MCF 10A (cell line): Measurements from ENCODE around the gene CACNA1B. TPM values are rescaled to one million over a fixed set of nuclear protein-coding genes. Genes with fewer than 3 reads are reported as not detected.

Experiments used
- BruUV-seq: library from RNA; stranded (reverse); fragments of 400-500 nt; replicated peaks from 2 replicates; lab custom pipeline; 2021; lab: Mats Ljungman, UMichigan
- CTCF ChIA-PET: fragments of 300-600 bp; sonication (Branson Sonifier 250); formaldehyde crosslinking; extraction: SDS; loops from one replicate; lab custom pipeline; 2021; ENCODE audit warnings: antibody characterized with exemption, inconsistent platforms; lab: Yijun Ruan, JAX
- POLR2A ChIA-PET: fragments of 300-600, 350-650 bp; sonication (Branson Sonifier 250); formaldehyde crosslinking; extraction: SDS; loops from one replicate; lab custom pipeline; 2020; ENCODE audit warnings: antibody characterized with exemption, inconsistent platforms; lab: Yijun Ruan, JAX
- DNase-seq: peaks from one replicate; pipeline ENCODE4 v3.0.0-alpha.2; 2018; ENCODE audit not compliant: unreplicated experiment
- H3K27ac Mint-ChIP-seq: one replicate; pipeline ENCODE4 v1.8.0; 2022; ENCODE audit warnings: mild to moderate bottlenecking, low read depth, mixed read lengths; ENCODE audit not compliant: unreplicated experiment
- H3K27me3 Mint-ChIP-seq: one replicate; pipeline ENCODE4 v1.8.0; 2022; ENCODE audit warnings: mixed read lengths; ENCODE audit not compliant: insufficient read depth, unreplicated experiment
- H3K36me3 Mint-ChIP-seq: one replicate; pipeline ENCODE4 v1.8.0; 2022; ENCODE audit warnings: mild to moderate bottlenecking, moderate library complexity, mixed read lengths; ENCODE audit not compliant: insufficient read depth, unreplicated experiment
- H3K4me1 Mint-ChIP-seq: one replicate; pipeline ENCODE4 v1.8.0; 2022; ENCODE audit warnings: mixed read lengths; ENCODE audit not compliant: insufficient read depth, unreplicated experiment
- H3K4me3 Mint-ChIP-seq: one replicate; pipeline ENCODE4 v1.8.0; 2022; ENCODE audit warnings: mild to moderate bottlenecking, moderate library complexity, mixed read lengths; ENCODE audit not compliant: unreplicated experiment
- H3K9me3 Mint-ChIP-seq: one replicate; pipeline ENCODE4 v1.8.0; 2022; ENCODE audit warnings: mixed read lengths; ENCODE audit not compliant: unreplicated experiment
- intact Hi-C: fragments of 100-400 bp; cut with micrococcal nuclease; formaldehyde crosslinking; loops from 2 replicates; pipeline ENCODE4 v1.14.1; 2022
- total RNA-seq: library from RNA; stranded (reverse); gene quantifications from 2 replicates; pipeline ENCODE4 v1.2.3, GENCODE V29; 2022
- TF ChIP-seq, protein P1 (sequence below): fragments of 200-600 bp; IDR thresholded peaks from one replicate; pipeline ENCODE4 v1.8.0; 2022; ENCODE audit warnings: antibody characterized with exemption, mild to moderate bottlenecking; ENCODE audit not compliant: unreplicated experiment

The CACNA1B gene
- total RNA-seq, 1 experiment from 2014 or later: not detected

DNA sequence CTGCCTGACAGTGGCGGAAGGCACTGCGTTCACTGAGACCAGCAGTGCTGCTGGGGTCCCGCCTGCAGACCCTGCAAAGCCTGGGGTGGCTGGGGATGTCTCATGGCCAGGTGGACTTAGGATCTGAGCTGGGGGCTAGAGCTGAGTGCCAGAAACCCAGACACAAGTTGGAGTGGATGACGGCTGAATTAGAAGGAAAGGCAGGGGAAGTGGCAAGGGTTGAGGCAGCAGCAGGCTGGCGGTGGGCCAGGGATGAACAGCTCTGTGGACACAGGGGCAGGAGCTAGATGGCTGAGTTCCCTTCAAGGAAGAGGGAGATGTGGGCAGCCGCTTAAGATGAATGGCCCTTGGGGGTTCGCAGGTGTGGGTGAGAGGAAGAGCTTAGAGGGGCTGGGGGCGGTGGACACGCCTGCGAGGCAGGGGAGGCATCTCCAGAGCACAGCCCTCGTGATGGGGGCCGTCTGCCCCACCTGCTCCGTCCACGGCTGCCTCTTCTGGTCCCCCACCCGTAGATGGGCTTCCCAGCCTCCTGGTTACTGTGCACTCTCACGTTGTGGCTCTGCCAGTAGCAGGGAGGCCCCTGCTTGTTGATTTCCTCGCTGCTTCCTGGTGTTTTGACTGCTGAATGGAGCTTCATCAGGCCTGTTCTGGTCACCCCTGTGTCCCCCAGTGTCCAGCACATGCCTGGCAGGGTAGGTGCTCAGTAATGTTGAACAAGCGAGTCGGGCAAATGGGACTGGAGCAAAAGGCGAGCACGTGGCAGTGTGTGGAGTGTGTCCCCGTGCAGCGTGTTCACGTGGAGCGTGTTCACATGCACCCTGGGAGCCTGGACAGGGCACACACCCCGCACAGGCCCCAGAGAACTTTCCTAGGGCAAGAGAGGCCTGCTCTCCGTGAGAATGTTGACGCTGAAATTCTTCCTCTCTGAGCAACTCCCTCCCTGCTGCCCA, 168.2 kb downstream of the CACNA1B start:
- H3K27me3 Mint-ChIP-seq: peaks cover 62% of the 10 kb centered on the region
- no peaks in the 10 kb centered on the region for H3K9me3 Mint-ChIP-seq
- TF ChIP-seq, protein P1, sequence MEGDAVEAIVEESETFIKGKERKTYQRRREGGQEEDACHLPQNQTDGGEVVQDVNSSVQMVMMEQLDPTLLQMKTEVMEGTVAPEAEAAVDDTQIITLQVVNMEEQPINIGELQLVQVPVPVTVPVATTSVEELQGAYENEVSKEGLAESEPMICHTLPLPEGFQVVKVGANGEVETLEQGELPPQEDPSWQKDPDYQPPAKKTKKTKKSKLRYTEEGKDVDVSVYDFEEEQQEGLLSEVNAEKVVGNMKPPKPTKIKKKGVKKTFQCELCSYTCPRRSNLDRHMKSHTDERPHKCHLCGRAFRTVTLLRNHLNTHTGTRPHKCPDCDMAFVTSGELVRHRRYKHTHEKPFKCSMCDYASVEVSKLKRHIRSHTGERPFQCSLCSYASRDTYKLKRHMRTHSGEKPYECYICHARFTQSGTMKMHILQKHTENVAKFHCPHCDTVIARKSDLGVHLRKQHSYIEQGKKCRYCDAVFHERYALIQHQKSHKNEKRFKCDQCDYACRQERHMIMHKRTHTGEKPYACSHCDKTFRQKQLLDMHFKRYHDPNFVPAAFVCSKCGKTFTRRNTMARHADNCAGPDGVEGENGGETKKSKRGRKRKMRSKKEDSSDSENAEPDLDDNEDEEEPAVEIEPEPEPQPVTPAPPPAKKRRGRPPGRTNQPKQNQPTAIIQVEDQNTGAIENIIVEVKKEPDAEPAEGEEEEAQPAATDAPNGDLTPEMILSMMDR: no peak
- DNase-seq: no peak
- intact Hi-C loops: no loop called here
- ChIA-PET CTCF (no interaction called here), POLR2A (no interaction called here)
- no TSS peak for BruUV-seq
- no peaks in the 10 kb centered on the region for H3K4me1 Mint-ChIP-seq
- H3K27ac Mint-ChIP-seq: no peak overlapping the region
- H3K4me3 Mint-ChIP-seq: no peak overlapping the region
- no peaks in the 10 kb centered on the region for H3K36me3 Mint-ChIP-seq

DNA sequence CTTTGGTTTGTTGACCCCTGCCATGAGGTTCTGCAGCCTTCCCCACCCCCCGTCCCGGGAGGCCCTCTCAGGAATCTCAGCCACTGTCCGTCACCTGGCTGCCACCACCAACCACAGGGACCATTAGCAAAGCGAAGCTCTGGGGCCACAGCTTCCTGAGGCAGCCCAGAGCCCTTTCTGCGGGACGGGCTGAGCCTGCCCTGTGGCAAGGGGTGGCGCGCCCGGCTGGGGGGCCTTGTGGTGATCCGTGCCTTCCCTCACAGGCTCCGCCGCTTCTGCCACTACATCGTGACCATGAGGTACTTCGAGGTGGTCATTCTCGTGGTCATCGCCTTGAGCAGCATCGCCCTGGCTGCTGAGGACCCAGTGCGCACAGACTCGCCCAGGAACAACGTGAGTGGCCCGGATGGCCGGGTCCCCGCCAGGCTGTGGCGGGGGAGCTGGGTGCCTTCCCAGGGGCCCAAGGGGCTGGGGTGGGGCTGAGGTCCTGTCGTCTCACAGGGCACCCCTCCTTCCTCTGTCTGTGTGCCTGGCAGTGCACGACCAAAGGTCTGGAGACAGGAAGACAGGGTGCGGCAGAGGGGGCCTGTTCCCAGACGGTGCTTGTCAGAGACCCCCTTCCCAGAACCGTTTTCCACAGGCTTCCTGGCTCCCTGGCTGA, 169.2 kb downstream of the CACNA1B start:
- ChIA-PET POLR2A (no interaction called here), CTCF (no interaction called here)
- no TSS peak for BruUV-seq
- H3K4me1 Mint-ChIP-seq: no peaks in the 10 kb centered on the region
- no peak overlapping the region for H3K27ac Mint-ChIP-seq
- no peaks in the 10 kb centered on the region for H3K9me3 Mint-ChIP-seq
- no peak overlapping the region for H3K4me3 Mint-ChIP-seq
- DNase-seq: no peak
- TF ChIP-seq, protein P1: no peak
- H3K27me3 Mint-ChIP-seq: peaks cover 57% of the 10 kb centered on the region
- H3K36me3 Mint-ChIP-seq: no peaks in the 10 kb centered on the region
- intact Hi-C loops: no loop called here

DNA sequence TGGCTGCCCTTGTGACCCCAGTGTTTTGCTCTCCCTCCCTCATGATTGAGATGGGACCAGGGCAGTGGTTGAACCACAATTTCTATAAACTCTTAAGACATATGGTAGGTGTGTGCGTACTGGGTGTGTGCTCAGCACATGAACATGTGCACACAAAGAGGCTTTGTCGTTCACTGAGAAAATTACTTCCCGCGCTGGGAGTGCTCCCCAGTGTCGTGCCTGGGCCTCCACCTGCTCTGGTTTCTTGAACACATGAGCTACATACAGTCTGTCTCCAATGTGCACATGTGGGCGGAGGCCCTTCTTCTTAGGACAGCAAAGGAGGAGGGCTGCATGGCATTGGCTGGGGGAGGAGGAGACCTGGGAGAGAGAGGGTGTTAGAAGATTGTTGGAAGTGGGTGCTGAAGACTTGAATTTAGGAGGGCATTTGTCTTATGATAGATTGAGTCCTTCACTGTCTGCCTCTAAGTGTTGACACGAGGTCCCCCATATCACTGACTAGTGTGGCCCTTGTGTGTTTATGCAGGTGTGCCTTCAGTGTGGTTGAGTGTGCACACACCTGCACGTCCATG, 170.0 kb downstream of the CACNA1B start:
- intact Hi-C loops: no loop called here
- CTCF ChIA-PET: interaction anchor here (0.7 kb wide), 1 partner anchor 79 kb away, joined by 3 read pairs; no protein-coding TSS in a partner anchor
- Mint-ChIP-seq H3K27me3 (peaks cover 55% of the 10 kb centered on the region), H3K36me3 (no peaks in the 10 kb centered on the region), H3K9me3 (no peaks in the 10 kb centered on the region), H3K4me3 (no peak overlapping the region), H3K4me1 (no peaks in the 10 kb centered on the region), H3K27ac (no peak overlapping the region)
- DNase-seq: no peak
- TF ChIP-seq, protein P1: no peak
- POLR2A ChIA-PET: no interaction called here
- BruUV-seq: no TSS peak

DNA sequence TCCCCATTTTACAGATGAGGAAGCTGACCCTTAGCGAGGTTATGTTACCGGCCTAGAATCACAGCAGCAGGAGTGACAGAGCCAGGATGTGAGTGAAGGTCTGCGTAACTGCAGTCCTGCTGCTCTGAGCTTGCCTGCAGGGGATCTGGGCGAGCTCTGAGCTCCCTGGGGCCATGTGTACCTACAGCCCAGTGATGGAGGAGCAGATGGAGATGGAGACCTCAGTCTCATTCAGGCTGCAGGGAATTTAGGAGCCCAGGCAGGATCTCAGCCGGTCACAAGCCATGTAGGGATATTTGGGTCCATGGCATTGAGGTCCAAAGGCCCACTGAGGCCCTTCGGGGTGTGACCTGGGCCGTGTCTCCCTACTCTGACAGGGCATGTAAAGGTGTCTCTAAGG, 170.6 kb downstream of the CACNA1B start:
- CTCF ChIA-PET: interaction anchor here (0.7 kb wide), 1 partner anchor 80 kb away, joined by 3 read pairs; no protein-coding TSS in a partner anchor
- DNase-seq: no peak
- Mint-ChIP-seq H3K4me3 (no peak overlapping the region), H3K9me3 (no peaks in the 10 kb centered on the region), H3K27ac (no peak overlapping the region), H3K4me1 (no peaks in the 10 kb centered on the region), H3K27me3 (peaks cover 55% of the 10 kb centered on the region), H3K36me3 (no peaks in the 10 kb centered on the region)
- intact Hi-C loops: no loop called here
- BruUV-seq: no TSS peak
- POLR2A ChIA-PET: no interaction called here
- TF ChIP-seq, protein P1: no peak
